HFFc6 (cell line): Measurements from ENCODE around the gene DRICH1. TPM values are rescaled to one million over a fixed set of nuclear protein-coding genes. Genes with fewer than 3 reads are reported as not detected.
"Not testable (repeated sequence)": the region's sequence is repeated elsewhere in the genome, so short reads cannot be mapped to it uniquely, and the experiment has no call there.

Experiments used
- DNase-seq: peaks from one replicate; pipeline ENCODE4 v3.0.0-alpha.2; 2018
- H3K27ac Mint-ChIP-seq: 2 replicates; pipeline ENCODE4 v1.8.0; 2020; ENCODE audit warnings: mild to moderate bottlenecking, mixed read lengths
- H3K27me3 Mint-ChIP-seq: 2 replicates; pipeline ENCODE4 v1.8.0; 2021; ENCODE audit warnings: mild to moderate bottlenecking, moderate library complexity, mixed read lengths; ENCODE audit not compliant: insufficient read depth
- H3K36me3 Mint-ChIP-seq: 2 replicates; pipeline ENCODE4 v1.8.0; 2021; ENCODE audit warnings: low read depth, mixed read lengths
- H3K4me1 Mint-ChIP-seq: 2 replicates; pipeline ENCODE4 v1.8.0; 2020; ENCODE audit warnings: low read depth, mixed read lengths
- H3K4me3 Mint-ChIP-seq: 2 replicates; pipeline ENCODE4 v1.8.0; 2020; ENCODE audit warnings: mild to moderate bottlenecking, moderate library complexity, mixed read lengths
- H3K9me3 Mint-ChIP-seq: 2 replicates; pipeline ENCODE4 v1.8.0; 2020; ENCODE audit warnings: mild to moderate bottlenecking, mixed read lengths
- CTCF ChIP-seq: fragments of 200-600 bp; sonication (generic); IDR thresholded peaks from 2 replicates; pipeline ENCODE4 v1.5.0; 2021; ENCODE audit warnings: antibody characterized with exemption, mild to moderate bottlenecking
- total RNA-seq, 6 experiments: library from RNA; stranded (reverse); fragmentation: NEBNext Ultra II Directional; extraction: Animal tissue kit (Norgen Biotek cat#: 25700); gene quantifications; 2 replicates in 1 of 6; 3 replicates in 5 of 6; pipeline ENCODE4 v1.2.3, GENCODE V29; 2021

DRICH1 gene
- total RNA-seq, 6 experiments from 2014 or later, result 0.14 to 0.25 (median 0.24) TPM; not detected in 3

DNA sequence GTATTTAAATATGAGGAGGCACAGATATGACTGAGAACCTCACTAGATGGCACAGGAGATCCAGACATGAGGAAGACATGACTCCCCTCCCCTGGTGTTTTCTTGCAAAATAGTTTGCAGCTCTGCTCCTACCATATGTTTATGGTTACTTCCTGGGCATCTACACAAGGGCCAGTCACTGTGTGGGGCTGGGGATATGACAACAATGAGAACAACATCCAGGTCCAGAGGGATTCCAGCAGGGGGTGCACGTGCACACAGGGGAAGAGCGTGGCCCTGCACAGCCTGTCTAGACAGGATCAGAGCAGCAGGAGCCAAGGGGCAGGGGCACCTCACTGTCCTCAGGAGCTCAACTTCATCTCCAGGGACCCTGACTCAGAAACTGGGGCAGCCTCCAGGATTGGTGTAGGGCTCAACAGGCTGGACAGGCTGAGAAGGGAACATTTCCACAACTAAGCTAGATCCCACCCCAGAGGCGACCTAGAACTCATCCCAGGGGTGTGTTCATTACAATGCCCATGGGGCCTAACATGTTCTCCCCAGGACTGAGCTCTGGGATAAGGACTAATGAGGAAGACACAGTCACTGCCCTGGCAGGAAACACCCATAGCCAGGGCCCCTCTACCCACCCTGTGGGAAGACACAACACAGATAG lies 4.6 kb downstream of the DRICH1 start:
- H3K27ac Mint-ChIP-seq, H3K4me3 Mint-ChIP-seq, H3K4me1 Mint-ChIP-seq, H3K9me3 Mint-ChIP-seq, H3K36me3 Mint-ChIP-seq: not testable (repeated sequence)
- H3K27me3 Mint-ChIP-seq, result peaks cover 10% of the 10 kb centered on the region; the same call in 1 of the 2 replicates
- TF ChIP-seq CTCF, result peak; percentile 67
- DNase-seq, result peak; percentile 36

DNA sequence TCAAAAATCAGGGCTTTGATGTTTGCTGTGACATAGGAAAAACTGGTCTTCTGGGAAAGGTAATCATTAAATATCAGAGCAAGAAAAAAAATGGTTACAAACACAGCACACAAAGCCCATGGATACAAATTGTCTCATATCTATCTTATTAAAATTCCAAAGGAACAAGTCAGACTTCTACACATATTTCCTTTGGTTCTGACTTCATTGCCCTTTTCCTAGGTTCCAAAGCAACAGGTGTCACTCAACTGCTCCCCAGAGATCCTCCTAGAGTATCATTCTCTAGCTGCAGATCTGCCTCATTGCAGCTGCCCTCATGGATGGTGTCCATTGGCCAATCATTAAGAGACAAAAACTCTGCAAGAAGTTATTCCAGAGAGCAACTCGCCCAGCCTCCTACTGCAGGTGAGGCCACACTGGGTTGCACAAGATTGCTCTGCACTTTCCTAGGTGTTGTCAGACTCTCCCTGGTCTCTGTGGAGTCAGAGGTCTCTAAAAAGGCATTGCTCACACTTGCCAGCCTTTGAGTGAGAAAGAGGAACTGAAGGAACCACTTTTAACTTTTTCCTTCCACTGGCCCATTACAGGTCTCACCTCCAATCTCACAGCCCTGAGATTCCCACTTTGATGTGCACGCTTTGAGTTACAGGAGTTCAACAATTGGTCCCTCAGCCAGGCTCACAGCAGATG lies 5.7 kb downstream of the DRICH1 start:
- no peak overlapping the region for H3K4me3 Mint-ChIP-seq
- peaks cover 15% of the 10 kb centered on the region for H3K4me1 Mint-ChIP-seq
- peaks cover 10% of the 10 kb centered on the region; the same call in 1 of the 2 replicates for H3K27me3 Mint-ChIP-seq
- no peak overlapping the region for H3K27ac Mint-ChIP-seq
- no peaks in the 10 kb centered on the region for H3K9me3 Mint-ChIP-seq
- no peak for DNase-seq
- no peak for TF ChIP-seq CTCF
- no peaks in the 10 kb centered on the region for H3K36me3 Mint-ChIP-seq

DNA sequence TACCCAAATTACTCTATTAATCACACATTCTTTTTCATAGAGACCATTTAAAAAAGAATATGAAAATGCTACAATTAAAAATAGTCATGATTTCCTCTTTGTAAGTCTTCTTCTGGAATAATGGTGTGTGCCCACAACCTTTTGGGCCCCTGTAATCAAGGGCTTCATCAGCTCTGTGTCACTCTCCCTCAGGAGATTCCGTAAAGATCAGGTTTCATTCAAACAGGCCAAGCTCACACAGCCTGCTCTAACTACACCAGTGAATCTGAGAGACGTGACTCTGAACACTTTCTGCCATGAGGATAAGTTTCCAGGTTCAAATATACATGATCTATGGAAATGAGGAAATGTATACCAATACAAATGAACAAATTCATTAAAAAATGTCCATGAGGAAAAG lies 9.5 kb downstream of the DRICH1 start:
- no peak for TF ChIP-seq CTCF
- no peak for DNase-seq
- no peak overlapping the region for H3K27ac Mint-ChIP-seq
- peaks cover 8% of the 10 kb centered on the region; the same call in 1 of the 2 replicates for H3K27me3 Mint-ChIP-seq
- H3K4me1 Mint-ChIP-seq, result peaks cover 15% of the 10 kb centered on the region
- H3K9me3 Mint-ChIP-seq, result no peaks in the 10 kb centered on the region
- no peaks in the 10 kb centered on the region for H3K36me3 Mint-ChIP-seq
- H3K4me3 Mint-ChIP-seq, result no peak overlapping the region

- not testable (repeated sequence) for H3K36me3 Mint-ChIP-seq, H3K9me3 Mint-ChIP-seq, H3K27me3 Mint-ChIP-seq, H3K27ac Mint-ChIP-seq, H3K4me3 Mint-ChIP-seq, DNase-seq, H3K4me1 Mint-ChIP-seq
Measured at GRCh38 chr22:23621916-23622315, 10.2 kb downstream of the DRICH1 start.

DNA sequence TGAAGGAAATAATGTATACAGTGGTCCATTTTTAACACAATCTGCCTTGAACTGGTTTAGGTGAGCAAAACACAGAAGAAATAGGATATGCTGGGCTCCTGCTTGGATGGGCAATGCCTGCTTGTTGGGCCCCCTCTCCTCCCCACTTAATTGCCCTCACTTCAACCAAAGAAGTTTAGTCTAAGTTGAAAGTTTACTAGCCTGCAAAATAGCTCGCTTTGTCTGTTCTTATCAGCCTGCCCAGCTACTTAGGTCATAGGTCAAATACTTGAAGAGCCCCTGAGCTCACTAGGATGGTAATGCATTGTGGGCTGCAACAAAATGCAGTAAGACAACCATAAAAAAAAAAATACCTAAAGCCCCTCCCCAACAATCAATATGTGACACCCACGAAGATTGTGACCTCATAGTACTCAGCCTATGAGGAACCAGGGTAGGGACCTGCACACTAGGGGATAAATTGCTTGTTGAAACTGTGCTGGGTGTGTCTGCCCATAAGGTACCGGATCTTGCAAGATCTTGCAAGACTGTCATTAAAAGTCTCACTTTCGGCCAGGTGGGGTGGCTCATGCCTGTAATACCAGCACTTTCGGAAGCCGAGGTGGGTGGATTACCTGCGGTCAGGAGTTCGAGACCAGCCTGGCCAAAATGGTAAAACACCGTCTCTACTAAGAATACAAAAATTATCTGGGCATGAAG lies 10.9 kb downstream of the DRICH1 start:
- Mint-ChIP-seq H3K27ac (no peak overlapping the region), H3K4me1 (peaks cover 10% of the 10 kb centered on the region; the same call in 1 of the 2 replicates), H3K36me3 (no peaks in the 10 kb centered on the region), H3K27me3 (peaks cover 5% of the 10 kb centered on the region), H3K4me3 (no peak overlapping the region), H3K9me3 (no peaks in the 10 kb centered on the region)
- DNase-seq, result no peak
- no peak for TF ChIP-seq CTCF
